HCT116 (cell line): Measurements from ENCODE around the gene TGFBR1. TPM values are rescaled to one million over a fixed set of nuclear protein-coding genes. Genes with fewer than 3 reads are reported as not detected.

Experiments
- ATAC-seq: fragments of 200-7000 bp; cut with Tn5 transposase; 2 replicates; pipeline ENCODE4 v1.9.1; 2020; ENCODE audit warnings: mild to moderate bottlenecking, moderate library complexity
- BruUV-seq: library from RNA; stranded (reverse); fragments of 400-500 nt; replicated peaks from 2 replicates; lab custom pipeline; 2021; lab: Mats Ljungman, UMichigan
- CTCF ChIA-PET: fragments of 300-600 bp; sonication (Branson Sonifier 250); formaldehyde crosslinking; loops from one replicate; lab custom pipeline; 2021; ENCODE audit warnings: antibody characterized with exemption; lab: Charles Lee
- POLR2A ChIA-PET: fragments of 300-600, 350-600 bp; sonication (Branson Sonifier 250); formaldehyde crosslinking; loops from one replicate; lab custom pipeline; 2021; ENCODE audit warnings: antibody characterized with exemption; lab: Charles Lee
- RAD21 ChIA-PET, 2 experiments: fragments of 300-600 bp; sonication (Branson Sonifier 250); formaldehyde crosslinking; loops; one replicate each; lab custom pipeline; 2023; ENCODE audit warnings: low total read pairs in 2 of 2; ENCODE audit not compliant: uncharacterized antibody in 2 of 2, unreplicated experiment in 2 of 2, low non-redundant PET in 1 of 2; lab: Charles Lee
- DNase-seq: peaks from one replicate; pipeline ENCODE4 v3.0.0-alpha.2; 2010; ENCODE audit warnings: low read depth, low spot score
- H2AFZ ChIP-seq: fragments of 200-600 bp; shearing (Covaris generic), sonication (generic); 2 replicates; pipeline ENCODE4 v1.6.1; 2017; ENCODE audit warnings: low read depth, mixed run types, mixed read lengths, antibody characterized with exemption, low read length; ENCODE audit not compliant: poor library complexity, severe bottlenecking
- H3K27ac ChIP-seq: 2 replicates; pipeline ENCODE4 v1.5.1; 2012; ENCODE audit warnings: low read depth, low read length
- H3K27me3 ChIP-seq: fragments of 200-600 bp; sonication (generic); 2 replicates; pipeline ENCODE4 v1.6.1; 2016; ENCODE audit warnings: mixed run types, low read length, mixed read lengths; ENCODE audit not compliant: insufficient read depth
- H3K36me3 ChIP-seq, 2 experiments: fragments of 200-500 bp in 1 of 2; fragments of 200-600 bp in 1 of 2; sonication (Bioruptor generic) in 1 of 2; sonication (generic) in 1 of 2; 2 replicates each; pipeline versions ENCODE4 v1.5.1 to v1.6.1; 2014 to 2016; ENCODE audit warnings: low read length in 2 of 2, inconsistent platforms in 1 of 2, mixed read lengths in 1 of 2, mixed run types in 1 of 2; ENCODE audit not compliant: insufficient read depth in 2 of 2, control insufficient read depth in 1 of 2
- H3K4me1 ChIP-seq, 2 experiments: fragments of 200-600 bp in 1 of 2; sonication (generic) in 1 of 2; 2 replicates each; pipeline versions ENCODE4 v1.5.1 to v1.6.1; 2012 to 2017; ENCODE audit warnings: low read length in 2 of 2, inconsistent platforms in 1 of 2, mild to moderate bottlenecking in 1 of 2, mixed read lengths in 1 of 2, mixed run types in 1 of 2, moderate library complexity in 1 of 2; ENCODE audit not compliant: insufficient read depth in 2 of 2, control insufficient read depth in 1 of 2
- H3K4me2 ChIP-seq: fragments of 200-600 bp; sonication (generic); 2 replicates; pipeline ENCODE4 v1.6.1; 2017; ENCODE audit warnings: mixed run types, low read length, mixed read lengths
- H3K4me3 ChIP-seq, 2 experiments: fragments of 200-600 bp in 1 of 2; sonication (generic) in 1 of 2; replicated peaks in 1 of 2; 2 replicates each; pipeline ENCODE4 v1.5.1; 2011 to 2016; ENCODE audit warnings: low read length in 2 of 2, control low read depth in 1 of 2, low read depth in 1 of 2, mild to moderate bottlenecking in 1 of 2, mixed read lengths in 1 of 2, mixed run types in 1 of 2
- H3K79me2 ChIP-seq: fragments of 200-600 bp; sonication (generic); 2 replicates; pipeline ENCODE4 v1.6.1; 2017; ENCODE audit warnings: mild to moderate bottlenecking, mixed run types, low read length, moderate library complexity, mixed read lengths; ENCODE audit not compliant: insufficient read depth
- H3K9ac ChIP-seq: fragments of 200-600 bp; sonication (generic); 2 replicates; pipeline ENCODE4 v1.6.1; 2016; ENCODE audit warnings: low read length, mixed read lengths
- H3K9me2 ChIP-seq: fragments of 200-600 bp; sonication (generic), shearing (Covaris generic); 2 replicates; pipeline ENCODE4 v1.6.1; 2017; ENCODE audit warnings: mixed run types, mild to moderate bottlenecking, moderate library complexity; ENCODE audit not compliant: insufficient read depth
- H3K9me3 ChIP-seq, 2 experiments: fragments of 200-500 bp in 1 of 2; fragments of 200-600 bp in 1 of 2; sonication (Bioruptor generic) in 1 of 2; sonication (generic) in 1 of 2; 2 replicates each; pipeline ENCODE4 v1.6.1; 2014 to 2017; ENCODE audit warnings: low read length in 2 of 2, mixed read lengths in 2 of 2, inconsistent platforms in 1 of 2, low read depth in 1 of 2, mild to moderate bottlenecking in 1 of 2, mixed run types in 1 of 2, moderate library complexity in 1 of 2; ENCODE audit not compliant: control insufficient read depth in 1 of 2, insufficient read depth in 1 of 2
- H4K20me1 ChIP-seq: fragments of 200-600 bp; sonication (generic), shearing (Covaris generic); 2 replicates; pipeline ENCODE4 v1.6.1; 2017; ENCODE audit warnings: mixed run types, mild to moderate bottlenecking, moderate library complexity; ENCODE audit not compliant: insufficient read depth
- CBX3 ChIP-seq: IDR thresholded peaks from 2 replicates; pipeline ENCODE4 v1.6.1; 2012; ENCODE audit warnings: low read depth
- CEBPB ChIP-seq: IDR thresholded peaks from 2 replicates; pipeline ENCODE4 v1.6.1; 2012; ENCODE audit warnings: low read depth
- EGR1 ChIP-seq: IDR thresholded peaks from 2 replicates; pipeline ENCODE4 v1.6.1; 2012; ENCODE audit warnings: low read depth
- ELF1 ChIP-seq: IDR thresholded peaks from 2 replicates; pipeline ENCODE4 v1.6.1; 2012; ENCODE audit warnings: low read depth, borderline replicate concordance
- EZH2 ChIP-seq: fragments of 200-600 bp; sonication (generic); IDR thresholded peaks from 2 replicates; pipeline ENCODE4 v1.6.1; 2017; ENCODE audit warnings: antibody characterized with exemption, mixed run types
- EZH2phosphoT487 ChIP-seq: fragments of 200-600 bp; IDR thresholded peaks from 2 replicates; pipeline ENCODE4 v1.6.1; 2018; ENCODE audit warnings: antibody characterized with exemption, borderline replicate concordance
- JUND ChIP-seq: IDR thresholded peaks from 2 replicates; pipeline ENCODE4 v1.6.1; 2012
- POLR2A ChIP-seq: IDR thresholded peaks from 2 replicates; pipeline ENCODE4 v1.7.0; 2011; ENCODE audit warnings: borderline replicate concordance; ENCODE audit not compliant: insufficient read depth, insufficient read length; ENCODE audit errors: extremely low read depth
- POLR2AphosphoS5 ChIP-seq: IDR thresholded peaks from 2 replicates; pipeline ENCODE4 v1.6.1; 2011; ENCODE audit warnings: mild to moderate bottlenecking, low read depth, low read length, moderate library complexity
- RAD21 ChIP-seq: IDR thresholded peaks from 2 replicates; pipeline ENCODE4 v1.6.1; 2012; ENCODE audit warnings: low read depth, mild to moderate bottlenecking
- SIN3A ChIP-seq: IDR thresholded peaks from 2 replicates; pipeline ENCODE4 v1.6.1; 2012; ENCODE audit warnings: low read depth
- SP1 ChIP-seq: IDR thresholded peaks from 2 replicates; pipeline ENCODE4 v1.6.1; 2012; ENCODE audit warnings: low read depth
- SRF ChIP-seq: IDR thresholded peaks from 2 replicates; pipeline ENCODE4 v1.6.1; 2012; ENCODE audit warnings: low read depth
- YY1 ChIP-seq: IDR thresholded peaks from 2 replicates; pipeline ENCODE4 v1.6.1; 2011; ENCODE audit warnings: low read length, low read depth, moderate library complexity, mild to moderate bottlenecking; ENCODE audit not compliant: insufficient replicate concordance; ENCODE audit errors: extremely low read depth
- ZNF274 ChIP-seq: fragments of 200-500 bp; sonication (Bioruptor generic); IDR thresholded peaks from 2 replicates; pipeline ENCODE4 v1.6.1; 2014; ENCODE audit warnings: mild to moderate bottlenecking, low read depth, low read length, inconsistent platforms
- intact Hi-C: fragments of 100-400 bp; cut with micrococcal nuclease; formaldehyde crosslinking; loops from 2 replicates; pipeline ENCODE4 v1.10.0; 2022
- total RNA-seq: library from RNA; stranded (reverse); gene quantifications from one replicate; pipeline ENCODE4 v1.2.1, GENCODE V29; 2021; ENCODE audit not compliant: unreplicated experiment
- TF ChIP-seq, protein P1 (sequence below): IDR thresholded peaks from 2 replicates; pipeline ENCODE4 v1.6.1; 2012
- TF ChIP-seq, protein P2 (sequence below), 3 experiments: fragments of 200-600 bp in 1 of 3; sonication (generic) in 1 of 3; IDR thresholded peaks in 2 of 3; conservative IDR thresholded peaks in 1 of 3; 2 replicates each; pipeline ENCODE4 v1.5.1; 2012 to 2017; ENCODE audit warnings: low read depth in 2 of 3, low read length in 2 of 3, antibody characterized with exemption in 1 of 3, borderline replicate concordance in 1 of 3, control low read depth in 1 of 3, mild to moderate bottlenecking in 1 of 3, mixed read lengths in 1 of 3, mixed run types in 1 of 3, moderate library complexity in 1 of 3; ENCODE audit not compliant: insufficient read depth in 1 of 3
- TF ChIP-seq, protein P3 (sequence below): IDR thresholded peaks from 2 replicates; pipeline ENCODE4 v1.6.1; 2012
- TF ChIP-seq, protein P4 (sequence below): IDR thresholded peaks from 2 replicates; pipeline ENCODE4 v1.6.1; 2011; ENCODE audit warnings: mild to moderate bottlenecking, low read length, moderate library complexity; ENCODE audit not compliant: insufficient replicate concordance; ENCODE audit errors: extremely low read depth

Gene TGFBR1
- total RNA-seq, 1 experiment from 2014 or later, result 26.6 TPM

DNA sequence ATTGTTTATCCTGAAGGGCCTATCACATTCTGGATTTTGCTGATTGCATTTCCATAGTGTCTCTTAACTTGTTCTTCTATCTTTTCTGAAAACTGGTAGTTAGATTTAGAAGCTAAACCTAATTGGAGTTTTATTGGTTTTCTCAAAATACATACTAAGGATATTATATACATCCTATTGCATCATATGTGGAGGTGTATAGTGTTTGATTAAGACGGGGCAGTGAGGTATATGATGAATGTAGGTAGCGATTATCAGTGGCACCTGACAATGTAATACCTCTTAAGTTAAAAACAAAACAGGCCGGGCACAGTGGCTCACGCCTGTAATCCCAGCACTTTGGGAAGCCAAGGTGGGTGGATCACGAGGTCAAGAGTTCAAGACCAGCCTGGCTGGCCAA lies 35.0 kb downstream of the TGFBR1 start:
- TF ChIP-seq POLR2A, result no peak
- TF ChIP-seq, protein P1, sequence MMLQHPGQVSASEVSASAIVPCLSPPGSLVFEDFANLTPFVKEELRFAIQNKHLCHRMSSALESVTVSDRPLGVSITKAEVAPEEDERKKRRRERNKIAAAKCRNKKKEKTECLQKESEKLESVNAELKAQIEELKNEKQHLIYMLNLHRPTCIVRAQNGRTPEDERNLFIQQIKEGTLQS, result no peak
- TF ChIP-seq EZH2, result no peak
- TF ChIP-seq POLR2AphosphoS5, result no peak
- TF ChIP-seq YY1, result no peak
- no peak for TF ChIP-seq CEBPB
- TF ChIP-seq JUND, result no peak
- no peak for TF ChIP-seq SP1
- TF ChIP-seq, protein P2, sequence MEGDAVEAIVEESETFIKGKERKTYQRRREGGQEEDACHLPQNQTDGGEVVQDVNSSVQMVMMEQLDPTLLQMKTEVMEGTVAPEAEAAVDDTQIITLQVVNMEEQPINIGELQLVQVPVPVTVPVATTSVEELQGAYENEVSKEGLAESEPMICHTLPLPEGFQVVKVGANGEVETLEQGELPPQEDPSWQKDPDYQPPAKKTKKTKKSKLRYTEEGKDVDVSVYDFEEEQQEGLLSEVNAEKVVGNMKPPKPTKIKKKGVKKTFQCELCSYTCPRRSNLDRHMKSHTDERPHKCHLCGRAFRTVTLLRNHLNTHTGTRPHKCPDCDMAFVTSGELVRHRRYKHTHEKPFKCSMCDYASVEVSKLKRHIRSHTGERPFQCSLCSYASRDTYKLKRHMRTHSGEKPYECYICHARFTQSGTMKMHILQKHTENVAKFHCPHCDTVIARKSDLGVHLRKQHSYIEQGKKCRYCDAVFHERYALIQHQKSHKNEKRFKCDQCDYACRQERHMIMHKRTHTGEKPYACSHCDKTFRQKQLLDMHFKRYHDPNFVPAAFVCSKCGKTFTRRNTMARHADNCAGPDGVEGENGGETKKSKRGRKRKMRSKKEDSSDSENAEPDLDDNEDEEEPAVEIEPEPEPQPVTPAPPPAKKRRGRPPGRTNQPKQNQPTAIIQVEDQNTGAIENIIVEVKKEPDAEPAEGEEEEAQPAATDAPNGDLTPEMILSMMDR (IDR thresholded peaks at IDR 0.05 in 2 of 3, conservative IDR thresholded peaks at IDR 0.05 in 1 of 3; ENCODE audit: borderline replicate concordance in 1 of 3, insufficient read depth in 1 of 3, low read depth in 2 of 3, low read length in 2 of 3), result no peak
- TF ChIP-seq, protein P3, sequence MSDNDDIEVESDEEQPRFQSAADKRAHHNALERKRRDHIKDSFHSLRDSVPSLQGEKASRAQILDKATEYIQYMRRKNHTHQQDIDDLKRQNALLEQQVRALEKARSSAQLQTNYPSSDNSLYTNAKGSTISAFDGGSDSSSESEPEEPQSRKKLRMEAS, result no peak
- no peak for TF ChIP-seq SIN3A
- TF ChIP-seq, protein P4, sequence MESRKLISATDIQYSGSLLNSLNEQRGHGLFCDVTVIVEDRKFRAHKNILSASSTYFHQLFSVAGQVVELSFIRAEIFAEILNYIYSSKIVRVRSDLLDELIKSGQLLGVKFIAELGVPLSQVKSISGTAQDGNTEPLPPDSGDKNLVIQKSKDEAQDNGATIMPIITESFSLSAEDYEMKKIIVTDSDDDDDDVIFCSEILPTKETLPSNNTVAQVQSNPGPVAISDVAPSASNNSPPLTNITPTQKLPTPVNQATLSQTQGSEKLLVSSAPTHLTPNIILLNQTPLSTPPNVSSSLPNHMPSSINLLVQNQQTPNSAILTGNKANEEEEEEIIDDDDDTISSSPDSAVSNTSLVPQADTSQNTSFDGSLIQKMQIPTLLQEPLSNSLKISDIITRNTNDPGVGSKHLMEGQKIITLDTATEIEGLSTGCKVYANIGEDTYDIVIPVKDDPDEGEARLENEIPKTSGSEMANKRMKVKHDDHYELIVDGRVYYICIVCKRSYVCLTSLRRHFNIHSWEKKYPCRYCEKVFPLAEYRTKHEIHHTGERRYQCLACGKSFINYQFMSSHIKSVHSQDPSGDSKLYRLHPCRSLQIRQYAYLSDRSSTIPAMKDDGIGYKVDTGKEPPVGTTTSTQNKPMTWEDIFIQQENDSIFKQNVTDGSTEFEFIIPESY, result no peak
- no peak for TF ChIP-seq CBX3
- TF ChIP-seq SRF, result no peak
- TF ChIP-seq RAD21, result no peak
- no peak for TF ChIP-seq ZNF274
- TF ChIP-seq EGR1, result no peak
- TF ChIP-seq EZH2phosphoT487, result no peak
- TF ChIP-seq ELF1, result no peak
- RAD21 ChIA-PET, result no interaction called here
- no peak for DNase-seq
- CTCF ChIA-PET, result interaction anchor here (1.5 to 3.4 kb wide), 5 partner anchors 13 to 333 kb away, joined by 4 to 12 read pairs (median 6); partner anchors contain the start of gene GALNT12
- no peaks in the 10 kb centered on the region for H3K36me3 ChIP-seq
- H3K9me2 ChIP-seq, result no peaks in the 10 kb centered on the region
- no peaks in the 10 kb centered on the region for H3K9me3 ChIP-seq
- POLR2A ChIA-PET, result no interaction called here
- no peak overlapping the region for H3K4me2 ChIP-seq
- H3K4me1 ChIP-seq, result no peaks in the 10 kb centered on the region
- H3K27ac ChIP-seq, result no peak overlapping the region
- no peak overlapping the region for H2AFZ ChIP-seq
- no peaks in the 10 kb centered on the region for H3K79me2 ChIP-seq
- BruUV-seq, result no TSS peak
- H3K4me3 ChIP-seq, result no peak overlapping the region
- H3K9ac ChIP-seq, result no peak overlapping the region
- H3K27me3 ChIP-seq, result no peaks in the 10 kb centered on the region
- intact Hi-C loops, result loop anchor here (1.0 to 2.0 kb wide), 4 partner anchors 140 to 333 kb away; partner anchors contain the start of gene GALNT12
- H4K20me1 ChIP-seq, result no peaks in the 10 kb centered on the region; the same call in 1 of the 2 replicates
- no peak for ATAC-seq
